Trophoblast cell (in vitro differentiated cells and primary cell): Measurements from ENCODE around the gene AGBL1.

Source experiments
- DNase-seq, 2 donors: peaks; one replicate each; pipeline ENCODE4 v3.0.0-alpha.2; 2016
- H2AFZ ChIP-seq: 2 replicates; pipeline ENCODE4 v1.6.1; 2013; ENCODE audit warnings: low read length, moderate library complexity, mild to moderate bottlenecking; ENCODE audit not compliant: insufficient read depth, poor library complexity
- H2AK5ac ChIP-seq: 2 replicates; pipeline ENCODE4 v1.6.1; 2013; ENCODE audit warnings: mild to moderate bottlenecking, low read length
- H2BK120ac ChIP-seq: 2 replicates; pipeline ENCODE4 v1.6.1; 2013; ENCODE audit warnings: low read length, mild to moderate bottlenecking, moderate library complexity; ENCODE audit not compliant: insufficient read depth, poor library complexity
- H2BK12ac ChIP-seq: 2 replicates; pipeline ENCODE4 v1.6.1; 2013; ENCODE audit warnings: mild to moderate bottlenecking, low read length, moderate library complexity
- H2BK5ac ChIP-seq: 2 replicates; pipeline ENCODE4 v1.6.1; 2013; ENCODE audit warnings: low read length, low read depth, moderate library complexity, mild to moderate bottlenecking; ENCODE audit not compliant: poor library complexity
- H3K14ac ChIP-seq: 2 replicates; pipeline ENCODE4 v1.6.1; 2013; ENCODE audit warnings: mild to moderate bottlenecking, low read length
- H3K18ac ChIP-seq: 2 replicates; pipeline ENCODE4 v1.6.1; 2013; ENCODE audit warnings: mild to moderate bottlenecking, low read length
- H3K23ac ChIP-seq: 2 replicates; pipeline ENCODE4 v1.6.1; 2013; ENCODE audit warnings: low read length
- H3K27ac ChIP-seq: 2 replicates; pipeline ENCODE4 v1.5.1; 2013; ENCODE audit warnings: low read depth, mild to moderate bottlenecking, inconsistent platforms, low read length, moderate library complexity
- H3K27me3 ChIP-seq: 2 replicates; pipeline ENCODE4 v1.6.1; 2013; ENCODE audit warnings: inconsistent platforms, mild to moderate bottlenecking, low read length, moderate library complexity; ENCODE audit not compliant: insufficient read depth
- H3K36me3 ChIP-seq, 2 experiments: 1 replicate in 1 of 2; 2 replicates in 1 of 2; pipeline ENCODE4 v1.6.1; 2013; ENCODE audit warnings: low read length in 2 of 2, mild to moderate bottlenecking in 2 of 2, moderate library complexity in 1 of 2; ENCODE audit not compliant: insufficient read depth in 2 of 2, control insufficient read depth in 1 of 2
- H3K4ac ChIP-seq: 2 replicates; pipeline ENCODE4 v1.6.1; 2013; ENCODE audit warnings: low read depth, mild to moderate bottlenecking, low read length, moderate library complexity
- H3K4me1 ChIP-seq, 2 experiments: 1 replicate in 1 of 2; 2 replicates in 1 of 2; pipeline ENCODE4 v1.6.1; 2013; ENCODE audit warnings: low read length in 2 of 2, mild to moderate bottlenecking in 2 of 2, moderate library complexity in 1 of 2; ENCODE audit not compliant: insufficient read depth in 2 of 2, control insufficient read depth in 1 of 2
- H3K4me2 ChIP-seq: 2 replicates; pipeline ENCODE4 v1.6.1; 2013; ENCODE audit warnings: inconsistent platforms, mild to moderate bottlenecking, low read length, moderate library complexity
- H3K4me3 ChIP-seq: 2 replicates; pipeline ENCODE4 v1.5.1; 2013; ENCODE audit warnings: mild to moderate bottlenecking, low read depth, low read length, inconsistent platforms
- H3K79me1 ChIP-seq: one replicate; pipeline ENCODE4 v1.6.1; 2013; ENCODE audit warnings: low read length
- H3K79me2 ChIP-seq: 2 replicates; pipeline ENCODE4 v1.6.1; 2013; ENCODE audit warnings: low read length, mild to moderate bottlenecking; ENCODE audit not compliant: control insufficient read depth, insufficient read depth, poor library complexity
- H3K9ac ChIP-seq: 2 replicates; pipeline ENCODE4 v1.6.1; 2013; ENCODE audit warnings: mild to moderate bottlenecking, low read length
- H3K9me3 ChIP-seq: 2 replicates; pipeline ENCODE4 v1.6.1; 2013; ENCODE audit warnings: low read depth, mild to moderate bottlenecking, control low read depth, inconsistent platforms, low read length; ENCODE audit not compliant: insufficient read depth
- H4K12ac ChIP-seq: 2 replicates; pipeline ENCODE4 v1.6.1; 2013; ENCODE audit warnings: low read depth, mild to moderate bottlenecking, low read length, moderate library complexity
- H4K8ac ChIP-seq: 2 replicates; pipeline ENCODE4 v1.6.1; 2013; ENCODE audit warnings: low read depth, mild to moderate bottlenecking, low read length, moderate library complexity
- H4K91ac ChIP-seq: one replicate; pipeline ENCODE4 v1.6.1; 2013; ENCODE audit warnings: low read depth, mild to moderate bottlenecking, low read length, moderate library complexity
- WGBS: extraction: QIAGEN DNeasy Blood & Tissue Kit; methylation state at CpG from one replicate; pipeline ENCODE4 v1.1.7; 2013; ENCODE audit warnings: missing lambda C conversion rate; ENCODE audit not compliant: insufficient read length, insufficient coverage; ENCODE audit errors: extremely low coverage; 5-methylcytosine and 5-hydroxymethylcytosine counted together

The AGBL1 gene

DNA sequence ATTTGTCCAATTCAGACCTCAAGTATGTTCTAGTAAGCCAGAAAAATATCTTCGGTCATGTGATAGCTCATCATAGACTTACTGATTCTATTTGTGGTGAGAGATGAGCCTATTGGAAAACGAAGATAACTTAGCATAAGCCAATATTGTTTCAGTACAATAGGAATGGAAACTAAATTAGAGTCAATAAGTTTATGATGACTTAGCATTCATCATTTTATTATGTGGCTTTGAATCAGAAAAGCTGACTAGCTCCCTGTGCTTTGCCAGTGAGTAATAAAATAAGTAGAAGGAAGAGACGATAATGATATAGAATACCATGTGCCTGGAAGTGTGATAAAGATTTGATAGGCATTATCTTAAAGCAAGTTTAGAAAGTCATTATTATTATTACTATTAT lies 605.6 kb downstream of the AGBL1 start:
- Histone ChIP-seq H2AFZ (no peak overlapping the region), H3K36me3 (no peaks in the 10 kb centered on the region), H3K9ac (no peak overlapping the region), H2BK12ac (no peak overlapping the region), H3K4me3 (no peak overlapping the region), H4K8ac (no peak overlapping the region), H3K23ac (no peak overlapping the region), H3K27me3 (no peaks in the 10 kb centered on the region), H3K79me1 (no peaks in the 10 kb centered on the region), H3K9me3 (no peaks in the 10 kb centered on the region), H3K27ac (no peak overlapping the region), H4K91ac (no peak overlapping the region), H3K4me1 (no peaks in the 10 kb centered on the region), H2BK5ac (no peak overlapping the region), H3K4me2 (no peak overlapping the region), H3K18ac (no peak overlapping the region), H3K79me2 (no peaks in the 10 kb centered on the region), H3K4ac (no peak overlapping the region), H3K14ac (no peak overlapping the region), H2BK120ac (no peak overlapping the region), H2AK5ac (no peak overlapping the region), H4K12ac (no peak overlapping the region)
- WGBS = no CpG with 5 or more reads among the region's 3 CpGs
- DNase-seq = no peak

DNA sequence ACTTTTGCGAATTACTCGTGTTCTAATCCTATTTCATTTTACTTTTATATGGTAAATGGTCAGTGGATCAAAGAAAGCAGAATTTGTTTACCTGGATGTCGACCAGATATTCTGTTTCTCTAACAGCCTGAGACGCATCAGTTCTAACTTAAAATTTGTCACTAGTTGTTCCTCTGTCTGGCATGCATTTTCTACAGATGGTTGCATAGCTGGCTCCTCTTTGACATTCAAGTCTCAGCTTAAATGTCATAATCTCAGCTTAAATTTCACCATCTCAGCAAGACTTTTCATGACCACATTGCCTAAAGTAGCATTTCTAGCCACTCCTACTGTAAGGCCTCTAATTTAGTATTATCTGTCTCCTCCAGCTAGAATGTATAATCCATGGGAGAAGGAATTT lies 609.3 kb downstream of the AGBL1 start:
- no peak overlapping the region for H2AFZ ChIP-seq
- H3K4me3 ChIP-seq = no peak overlapping the region
- no CpG with 5 or more reads among the region's 4 CpGs for WGBS
- H3K27ac ChIP-seq = no peak overlapping the region
- no peak overlapping the region for H2AK5ac ChIP-seq
- no peaks in the 10 kb centered on the region for H3K4me1 ChIP-seq
- no peak overlapping the region for H3K23ac ChIP-seq
- no peak overlapping the region for H4K91ac ChIP-seq
- no peaks in the 10 kb centered on the region for H3K79me1 ChIP-seq
- no peak overlapping the region for H3K4me2 ChIP-seq
- H2BK5ac ChIP-seq = no peak overlapping the region
- no peak overlapping the region for H3K18ac ChIP-seq
- H3K27me3 ChIP-seq = no peaks in the 10 kb centered on the region
- no peak overlapping the region for H4K8ac ChIP-seq
- no peak overlapping the region for H3K4ac ChIP-seq
- H2BK120ac ChIP-seq = no peak overlapping the region
- H3K9ac ChIP-seq = no peak overlapping the region
- H3K9me3 ChIP-seq = no peaks in the 10 kb centered on the region
- no peak for DNase-seq
- H2BK12ac ChIP-seq = no peak overlapping the region
- no peak overlapping the region for H3K14ac ChIP-seq
- no peaks in the 10 kb centered on the region for H3K36me3 ChIP-seq
- H4K12ac ChIP-seq = no peak overlapping the region
- H3K79me2 ChIP-seq = no peaks in the 10 kb centered on the region

DNA sequence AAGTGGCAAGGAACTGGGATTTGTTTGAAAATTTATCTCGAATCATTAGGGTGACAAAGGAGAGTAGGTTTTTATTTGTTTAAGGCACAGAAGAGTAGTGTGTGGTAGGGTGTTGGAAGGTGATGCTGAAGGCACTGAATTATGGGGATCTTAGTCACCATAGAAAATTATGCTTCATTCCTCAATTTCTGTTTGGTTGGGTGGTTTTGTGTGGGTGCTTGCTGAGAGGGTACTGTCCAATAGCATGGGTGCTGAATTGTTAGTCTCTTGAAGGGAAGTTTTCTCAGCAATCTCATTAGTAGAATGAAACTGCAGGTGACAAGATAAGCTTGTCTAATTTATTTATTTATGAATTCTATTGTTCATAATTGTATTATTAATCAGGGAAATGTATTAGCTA lies 610.9 kb downstream of the AGBL1 start:
- Histone ChIP-seq H4K91ac (no peak overlapping the region), H3K79me2 (no peaks in the 10 kb centered on the region), H3K36me3 (no peaks in the 10 kb centered on the region), H3K4me2 (no peak overlapping the region), H2AK5ac (no peak overlapping the region), H2BK120ac (no peak overlapping the region), H3K14ac (no peak overlapping the region), H4K12ac (no peak overlapping the region), H2BK5ac (no peak overlapping the region), H3K4me3 (no peak overlapping the region), H2AFZ (no peak overlapping the region), H3K4ac (no peak overlapping the region), H4K8ac (no peak overlapping the region), H2BK12ac (no peak overlapping the region), H3K79me1 (no peaks in the 10 kb centered on the region), H3K4me1 (no peaks in the 10 kb centered on the region), H3K9me3 (no peaks in the 10 kb centered on the region), H3K9ac (no peak overlapping the region), H3K27ac (no peak overlapping the region), H3K27me3 (no peaks in the 10 kb centered on the region), H3K23ac (no peak overlapping the region), H3K18ac (no peak overlapping the region)
- WGBS = no CpG with 5 or more reads among the region's 1 CpG
- DNase-seq = no peak

DNA sequence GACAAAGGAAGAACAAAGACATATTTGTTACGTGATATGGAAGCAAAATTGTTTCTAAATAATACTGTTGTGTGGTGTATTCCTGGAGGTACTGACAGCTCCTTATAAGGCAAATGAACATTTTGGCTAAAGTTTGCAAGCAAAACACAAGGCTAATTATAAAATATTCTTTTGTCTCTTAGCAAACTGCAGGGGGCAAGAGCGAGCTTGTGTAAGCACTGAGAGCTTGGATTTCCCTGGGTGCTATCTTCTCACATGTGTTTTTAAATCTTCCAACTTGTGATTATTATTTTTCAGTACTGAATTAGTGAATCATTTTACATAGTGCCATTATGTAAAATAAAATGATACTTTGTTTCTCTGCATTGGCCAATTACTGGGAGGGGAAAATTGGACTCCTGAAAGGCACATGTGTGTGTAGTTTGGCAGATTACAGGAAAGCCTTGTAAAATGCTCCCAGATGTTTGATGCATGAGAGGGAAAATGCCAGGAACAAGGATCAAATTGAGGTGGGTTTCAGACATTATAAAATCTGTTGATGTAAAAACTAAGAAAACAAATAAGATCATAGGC lies 611.5 kb downstream of the AGBL1 start:
- Histone ChIP-seq H3K4me1 (no peaks in the 10 kb centered on the region), H2BK120ac (no peak overlapping the region), H3K79me2 (no peaks in the 10 kb centered on the region), H2BK5ac (no peak overlapping the region), H2AFZ (no peak overlapping the region), H3K27ac (no peak overlapping the region), H3K18ac (no peak overlapping the region), H4K91ac (no peak overlapping the region), H3K79me1 (no peaks in the 10 kb centered on the region), H4K12ac (no peak overlapping the region), H3K36me3 (no peaks in the 10 kb centered on the region), H3K27me3 (no peaks in the 10 kb centered on the region), H3K4ac (no peak overlapping the region), H3K4me3 (no peak overlapping the region), H3K23ac (no peak overlapping the region), H3K9ac (no peak overlapping the region), H2AK5ac (no peak overlapping the region), H4K8ac (no peak overlapping the region), H2BK12ac (no peak overlapping the region), H3K4me2 (no peak overlapping the region), H3K9me3 (no peaks in the 10 kb centered on the region), H3K14ac (no peak overlapping the region)
- no peak for DNase-seq
- WGBS = no CpG with 5 or more reads among the region's 2 CpGs
